Adrenal gland (tissue), 12 donors: ENCODE measurements around the gene CSNK2B. TPM values are rescaled to one million over a fixed set of nuclear protein-coding genes. Genes with fewer than 3 reads are reported as not detected.

ENCODE experiments used
- DNase-seq, 7 donors: peaks; one replicate each; pipeline ENCODE4 v3.0.0-alpha.2; 2019 to 2020
- H3K27ac ChIP-seq, 5 donors: fragments of 200-600 bp; sonication (generic) in 4 of 5; 1 replicate in 3 of 5; 2 replicates in 2 of 5; pipeline versions ENCODE4 v1.5.1 to v1.8.0; 2016 to 2020; ENCODE audit warnings: mild to moderate bottlenecking in 1 of 5
- H3K27me3 ChIP-seq: fragments of 200-600 bp; 2 replicates; pipeline ENCODE4 v1.8.0; 2021
- H3K36me3 ChIP-seq, 2 donors: fragments of 200-600 bp; replicated peaks in 1 of 2; 1 replicate in 1 of 2; 2 replicates in 1 of 2; pipeline versions ENCODE4 v1.5.1 to v1.8.0; 2018 to 2022
- H3K4me1 ChIP-seq, 2 donors: fragments of 200-600 bp; replicated peaks in 1 of 2; 1 replicate in 1 of 2; 2 replicates in 1 of 2; pipeline versions ENCODE4 v1.5.1 to v1.8.0; 2018 to 2021
- H3K4me3 ChIP-seq, 4 donors: fragments of 200-600 bp; sonication (generic) in 3 of 4; one replicate each; pipeline ENCODE4 v1.5.1; 2016 to 2018
- H3K9me3 ChIP-seq, 3 donors: fragments of 200-600 bp; sonication (generic) in 1 of 3; replicated peaks in 1 of 3; 1 replicate in 2 of 3; 2 replicates in 1 of 3; pipeline versions ENCODE4 v1.5.1 to v1.8.0; 2016 to 2021
- POLR2A ChIP-seq, 2 donors: fragments of 450-650 bp; IDR thresholded peaks; one replicate each; pipeline ENCODE4 v1.6.1; 2017; ENCODE audit warnings: antibody characterized with exemption in 2 of 2, mild to moderate bottlenecking in 2 of 2, moderate library complexity in 1 of 2
- WGBS, 4 donors: extraction: QIAGEN DNeasy Blood & Tissue Kit in 2 of 4; methylation state at CpG; one replicate each; pipeline versions ENCODE4 v1.1.5 to v1.1.7; 2013 to 2017; 5-methylcytosine and 5-hydroxymethylcytosine counted together
- intact Hi-C, 2 donors: fragments of 100-400 bp; cut with DNase I; formaldehyde crosslinking; loops; one replicate each; pipeline versions ENCODE4 v1.14.1 to v1.15.0; 2022 to 2023
- polyA plus RNA-seq, 3 donors: library from polyadenylated mRNA; stranded (reverse); fragments of 200-250 nt in 2 of 3; fragments of 350-450 nt in 1 of 3; fragmentation: Illumina TruSeq in 1 of 3; extraction: RNeasy Lipid Tissue Mini Kit (QIAGEN cat#74804) in 1 of 3; gene quantifications; one replicate each; pipeline ENCODE4 v1.2.3, GENCODE V29; 2013 to 2014
- total RNA-seq, 9 donors: library from RNA; depleted of rRNA in 4 of 9; stranded (reverse); fragments of >200 nt in 4 of 9; fragments of 120-200 nt in 1 of 9; fragmentation: NEBNext Ultra II Directional in 1 of 9; extraction: Animal tissue kit (Norgen Biotek cat#: 25700) in 1 of 9; gene quantifications; one replicate each; pipeline versions ENCODE4 v1.1.0 to v1.2.4, GENCODE V29; 2013 to 2023
- TF ChIP-seq, protein P1 (sequence below), 6 experiments: fragments of 450-650 bp in 4 of 6; fragments of 200-600 bp in 2 of 6; sonication (generic) in 1 of 6; IDR thresholded peaks; 1 replicate in 5 of 6; 2 replicates in 1 of 6; pipeline versions ENCODE4 v1.5.1 to v1.8.0; 2016 to 2021; ENCODE audit warnings: antibody characterized with exemption in 6 of 6, mild to moderate bottlenecking in 2 of 6, moderate library complexity in 1 of 6
- donor health status: healthy with polysubstance abuse.
- donor health status: Bipolar disorder and iron deficiency.
- donor health status: DM: yes; HTN: yes; CAD: no.
- donor health status: DM: no; HTN: no; CAD: no.
- donor health status: DM: no; HTN: no; CAD: no.
- donor health status: DM: yes; HTN: yes; CAD: no.

Gene CSNK2B
- total and polyA plus RNA-seq, 12 donors = 142 to 324 (median 206) TPM

DNA sequence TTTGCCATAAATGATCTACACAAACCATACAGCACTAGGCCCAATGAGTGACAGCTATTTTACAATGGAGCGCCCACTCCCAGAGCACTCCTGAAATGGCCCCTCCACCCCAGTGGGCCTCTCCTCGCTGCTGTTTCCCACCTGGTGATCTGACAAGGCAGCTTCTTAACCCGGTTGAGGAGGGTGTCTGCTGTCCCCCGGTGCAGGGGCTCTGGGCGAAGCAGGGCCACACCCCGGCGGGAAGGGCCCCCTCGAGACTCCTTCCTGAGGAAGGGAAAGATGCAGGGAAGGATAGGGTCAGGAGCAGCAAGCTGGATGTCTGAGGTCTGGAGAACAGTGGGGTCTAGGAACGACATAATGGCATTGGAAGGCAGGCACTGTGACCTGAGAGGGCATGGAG lies 27.0 kb downstream of the CSNK2B start:
- Histone ChIP-seq H3K27ac (no peak overlapping the region), H3K27me3 (no peaks in the 10 kb centered on the region), H3K36me3 (peaks cover 0 to 99% of the 10 kb centered on the region in 2 donors), H3K4me1 (no peaks in the 10 kb centered on the region), H3K4me3 (no peak overlapping the region), H3K9me3 (no peaks in the 10 kb centered on the region)
- intact Hi-C loops = no loop called here
- TF ChIP-seq, protein P1, sequence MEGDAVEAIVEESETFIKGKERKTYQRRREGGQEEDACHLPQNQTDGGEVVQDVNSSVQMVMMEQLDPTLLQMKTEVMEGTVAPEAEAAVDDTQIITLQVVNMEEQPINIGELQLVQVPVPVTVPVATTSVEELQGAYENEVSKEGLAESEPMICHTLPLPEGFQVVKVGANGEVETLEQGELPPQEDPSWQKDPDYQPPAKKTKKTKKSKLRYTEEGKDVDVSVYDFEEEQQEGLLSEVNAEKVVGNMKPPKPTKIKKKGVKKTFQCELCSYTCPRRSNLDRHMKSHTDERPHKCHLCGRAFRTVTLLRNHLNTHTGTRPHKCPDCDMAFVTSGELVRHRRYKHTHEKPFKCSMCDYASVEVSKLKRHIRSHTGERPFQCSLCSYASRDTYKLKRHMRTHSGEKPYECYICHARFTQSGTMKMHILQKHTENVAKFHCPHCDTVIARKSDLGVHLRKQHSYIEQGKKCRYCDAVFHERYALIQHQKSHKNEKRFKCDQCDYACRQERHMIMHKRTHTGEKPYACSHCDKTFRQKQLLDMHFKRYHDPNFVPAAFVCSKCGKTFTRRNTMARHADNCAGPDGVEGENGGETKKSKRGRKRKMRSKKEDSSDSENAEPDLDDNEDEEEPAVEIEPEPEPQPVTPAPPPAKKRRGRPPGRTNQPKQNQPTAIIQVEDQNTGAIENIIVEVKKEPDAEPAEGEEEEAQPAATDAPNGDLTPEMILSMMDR (IDR thresholded peaks at IDR 0.05) = no peak
- no peak for TF ChIP-seq POLR2A (IDR thresholded peaks at IDR 0.05)
- no peak for DNase-seq
- WGBS, 4 donors = 87 to 93% (median 89%) methylated on average over 9 of the region's 9 CpGs

DNA sequence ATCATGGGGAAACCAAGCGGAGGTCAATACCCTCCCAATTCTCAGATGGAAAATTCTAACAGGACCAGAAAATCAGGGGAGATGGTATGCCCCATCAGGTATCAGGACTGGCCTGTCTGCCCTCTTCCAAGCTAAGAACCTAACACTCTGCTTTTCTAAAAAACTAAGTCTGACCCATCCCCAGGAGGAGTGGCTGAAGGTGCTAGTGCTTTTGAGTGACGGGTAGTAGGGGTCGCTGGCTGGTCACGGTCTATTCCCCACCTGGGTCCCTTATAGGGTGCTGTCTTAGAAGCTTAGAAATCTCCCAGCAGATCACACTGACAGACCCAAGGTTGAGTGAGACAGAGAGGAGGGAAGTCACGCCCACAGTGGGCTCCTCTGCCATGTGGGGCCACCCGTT lies 27.7 kb downstream of the CSNK2B start:
- Histone ChIP-seq H3K9me3 (no peaks in the 10 kb centered on the region), H3K4me1 (no peaks in the 10 kb centered on the region), H3K36me3 (peaks cover 0 to 94% of the 10 kb centered on the region in 2 donors), H3K27me3 (no peaks in the 10 kb centered on the region), H3K27ac (no peak overlapping the region), H3K4me3 (no peak overlapping the region)
- no peak for DNase-seq
- intact Hi-C loops = no loop called here
- WGBS, 4 donors = 88 to 100% (median 91%) methylated on average over 2 to 6 of the region's 6 CpGs
- no peak for TF ChIP-seq POLR2A (IDR thresholded peaks at IDR 0.05)
- TF ChIP-seq, protein P1 (IDR thresholded peaks at IDR 0.05) = no peak

DNA sequence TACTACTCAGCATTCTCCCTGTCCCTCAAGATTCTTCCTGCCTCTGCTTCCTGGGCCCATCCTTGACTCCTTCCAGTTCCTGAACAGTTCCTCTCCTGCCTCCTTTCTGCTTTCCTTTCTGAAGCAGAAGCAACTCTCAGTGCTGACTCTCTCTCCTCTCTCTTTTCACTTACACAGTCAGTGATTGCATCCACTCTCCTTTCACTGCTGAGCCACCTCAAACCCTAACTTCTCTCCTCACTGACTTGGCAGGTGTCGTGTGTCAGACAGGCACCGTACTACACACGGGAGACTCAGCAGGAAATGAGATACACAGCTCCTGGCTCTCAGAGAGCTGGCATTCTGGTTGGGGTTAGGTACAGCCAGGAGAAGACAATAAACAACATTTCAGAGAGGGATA lies 31.7 kb downstream of the CSNK2B start:
- Histone ChIP-seq H3K27me3 (no peaks in the 10 kb centered on the region), H3K4me1 (peaks cover 8 to 20% of the 10 kb centered on the region in 2 donors), H3K36me3 (peaks cover 0 to 69% of the 10 kb centered on the region in 2 donors), H3K4me3 (no peak overlapping the region), H3K27ac (no peak overlapping the region), H3K9me3 (no peaks in the 10 kb centered on the region)
- no peak for DNase-seq
- TF ChIP-seq POLR2A (IDR thresholded peaks at IDR 0.05) = no peak
- TF ChIP-seq, protein P1 (IDR thresholded peaks at IDR 0.05) = no peak
- intact Hi-C loops = no loop called here
- 65 to 67% (median 66%) methylated on average over 3 of the region's 3 CpGs for WGBS, 4 donors

DNA sequence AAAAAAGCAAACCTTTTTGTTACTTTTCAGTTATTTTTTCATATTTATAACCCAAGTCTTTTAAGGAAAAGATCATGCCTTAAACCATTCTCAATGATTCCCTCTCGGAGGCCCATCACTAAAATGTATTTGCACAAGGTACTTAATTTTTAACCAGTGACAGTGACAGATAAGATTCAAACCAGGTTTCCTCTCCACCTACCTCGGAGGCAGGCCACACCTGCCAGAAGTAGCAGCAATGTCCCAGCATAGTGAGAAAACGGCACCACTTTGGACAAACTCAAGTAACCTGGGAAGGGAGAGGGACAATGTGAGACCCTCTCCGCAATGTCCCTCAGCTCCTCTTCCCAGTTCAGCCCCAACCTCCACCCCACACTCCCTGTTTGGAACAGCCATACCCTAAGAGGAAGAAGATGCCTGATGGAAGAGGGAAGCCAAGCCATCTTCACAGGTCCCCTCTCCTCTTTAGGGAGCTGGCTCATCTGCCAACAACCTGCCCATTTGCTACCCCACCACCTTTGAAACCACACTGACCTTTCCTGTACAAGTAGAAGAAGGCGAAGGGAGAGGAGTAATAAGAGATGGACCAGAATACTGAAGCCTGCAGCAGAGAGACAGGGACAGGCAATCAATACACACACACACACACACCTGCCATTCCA lies 35.0 kb downstream of the CSNK2B start:
- WGBS, 4 donors = 89 to 94% (median 91%) methylated on average over 5 of the region's 5 CpGs
- intact Hi-C loops = no loop called here
- H3K4me3 ChIP-seq = no peak overlapping the region

More for the DNA sequence above, 35.0 kb downstream of the CSNK2B start:
- peaks cover 0 to 37% of the 10 kb centered on the region in 2 donors for H3K36me3 ChIP-seq
- DNase-seq = no peak
- H3K4me1 ChIP-seq = peaks cover 8 to 25% of the 10 kb centered on the region in 2 donors
- no peak for TF ChIP-seq POLR2A (IDR thresholded peaks at IDR 0.05)
- TF ChIP-seq, protein P1 (IDR thresholded peaks at IDR 0.05) = no peak
- H3K27me3 ChIP-seq = no peaks in the 10 kb centered on the region
- no peaks in the 10 kb centered on the region for H3K9me3 ChIP-seq
- H3K27ac ChIP-seq = no peak overlapping the region
